ENCODE results near the gene FAM149A.

The FAM149A gene

DNA sequence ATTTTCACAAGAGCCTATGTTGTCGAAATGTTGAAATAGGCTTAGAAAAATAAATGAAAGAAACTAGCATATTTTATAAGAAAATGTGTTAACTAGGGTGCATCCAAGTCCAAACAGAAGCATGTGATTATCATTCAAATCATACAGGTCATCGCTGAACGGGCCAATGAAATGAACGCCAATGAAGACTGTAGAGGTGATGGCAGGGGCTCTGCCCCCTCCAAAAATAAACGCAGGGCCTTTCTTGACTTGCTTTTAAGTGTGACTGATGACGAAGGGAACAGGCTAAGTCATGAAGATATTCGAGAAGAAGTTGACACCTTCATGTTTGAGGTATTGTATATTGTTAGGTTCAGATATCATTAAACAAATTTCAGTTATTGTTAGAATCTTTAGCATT, 96.5 kb downstream of the FAM149A start:
- no peak for DNase-seq (ENCODE audit: low read depth in 1 of 2, low spot score in 1 of 2)

DNA sequence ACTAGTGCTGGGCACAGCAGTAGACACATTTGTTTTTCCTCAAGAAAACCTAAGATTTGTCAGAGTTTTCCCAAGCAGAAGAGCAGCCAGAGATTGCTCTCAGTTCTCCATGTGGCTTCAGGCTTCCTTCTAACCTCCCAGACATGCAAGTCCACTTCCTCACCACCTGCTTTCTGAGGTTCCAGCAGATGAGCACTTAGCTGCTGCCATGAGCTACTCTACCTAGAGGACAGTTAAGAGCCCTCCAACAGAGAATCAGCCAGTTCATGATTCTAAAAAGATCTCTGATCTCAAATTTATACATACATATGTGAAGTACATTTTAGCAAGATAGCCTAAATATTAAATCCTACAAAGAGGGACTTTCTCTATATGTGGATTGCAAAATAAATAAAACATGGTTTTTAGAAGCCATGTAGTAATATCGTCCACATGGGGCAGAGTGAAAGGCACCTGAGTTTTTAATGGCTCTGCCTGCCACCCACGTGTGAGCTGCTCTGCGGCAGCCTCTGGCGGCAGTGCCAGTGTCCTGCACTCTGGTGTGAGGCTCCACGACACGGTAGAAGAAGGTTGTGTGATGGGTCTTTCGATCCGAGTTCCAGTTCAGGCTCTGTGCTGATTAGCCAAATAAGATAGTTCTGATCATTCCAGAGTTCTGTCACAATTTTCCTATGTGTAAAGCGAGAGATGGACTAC, 97.2 kb downstream of the FAM149A start:
- peak; percentile 11 to 48 for DNase-seq (ENCODE audit: low read depth in 1 of 2, low spot score in 1 of 2)

DNA sequence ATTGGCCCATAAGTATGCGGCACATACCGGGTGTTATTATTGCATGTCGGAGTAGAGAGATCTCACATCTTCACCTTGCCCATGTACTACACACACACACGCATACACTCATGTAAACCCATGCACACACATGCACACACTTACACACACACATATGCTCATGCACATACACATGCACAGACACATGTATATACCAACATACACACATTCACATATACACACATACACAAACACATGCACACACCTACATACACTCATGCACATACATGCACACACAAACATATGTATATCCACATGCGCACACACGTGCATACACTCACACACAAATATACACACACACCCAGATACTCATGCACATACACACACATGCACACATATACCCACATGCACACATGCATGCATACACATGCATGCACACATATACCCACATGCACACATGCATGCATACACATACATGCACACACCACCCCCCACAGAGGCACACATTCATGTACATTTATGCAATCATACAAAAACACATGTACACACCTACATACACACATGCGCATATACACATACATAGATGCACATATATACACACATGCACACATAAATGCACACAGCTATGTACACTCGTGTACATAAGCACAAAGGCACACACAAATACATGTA, 98.1 kb downstream of the FAM149A start:
- DNase-seq (ENCODE audit: low read depth in 1 of 2, low spot score in 1 of 2), result no peak

DNA sequence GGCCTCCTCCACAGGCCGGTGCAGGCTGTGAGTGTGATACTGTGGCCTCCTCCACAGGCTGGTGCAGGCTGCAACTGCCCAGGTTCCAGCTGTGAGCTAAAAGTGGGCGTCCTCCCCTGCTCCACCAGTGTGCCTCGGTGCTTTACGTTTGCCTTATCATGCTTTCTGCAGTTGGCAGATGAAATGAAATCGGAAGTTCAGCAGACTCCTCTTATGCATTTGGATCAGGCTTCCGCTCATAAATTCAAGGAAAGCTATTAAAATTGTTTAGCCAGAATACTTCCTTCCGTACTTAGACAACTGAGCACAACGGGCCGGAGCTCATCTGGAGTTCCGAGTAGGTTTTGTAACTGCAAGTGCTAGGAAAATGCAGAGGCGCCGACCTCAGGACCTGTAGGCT, 98.9 kb downstream of the FAM149A start:
- DNase-seq (ENCODE audit: low read depth in 1 of 2, low spot score in 1 of 2), result no peak

DNA sequence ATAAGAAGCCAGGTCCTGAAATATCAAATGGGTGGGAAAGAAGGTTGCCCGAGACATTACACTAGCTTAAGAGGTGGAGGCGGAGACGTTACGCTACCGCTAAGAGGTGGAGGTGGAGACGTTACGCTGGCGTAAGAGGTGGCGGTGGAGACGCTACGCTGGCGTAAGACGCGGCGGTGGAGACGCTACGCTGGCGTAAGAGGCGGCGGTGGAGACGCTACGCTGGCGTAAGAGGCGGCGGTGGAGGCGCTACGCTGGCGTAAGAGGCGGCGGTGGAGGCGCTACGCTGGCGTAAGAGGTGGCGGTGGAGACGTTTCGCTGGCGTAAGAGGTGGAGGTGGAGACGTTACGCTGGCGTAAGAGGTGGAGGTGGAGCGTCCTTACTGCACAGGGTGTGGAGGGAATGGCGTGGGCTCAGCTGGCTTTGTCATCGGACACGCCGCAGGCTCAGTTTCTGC, 99.6 kb downstream of the FAM149A start:
- peak in 1 of 2 donors; percentile 66 for DNase-seq (ENCODE audit: low read depth in 1 of 2, low spot score in 1 of 2)

DNA sequence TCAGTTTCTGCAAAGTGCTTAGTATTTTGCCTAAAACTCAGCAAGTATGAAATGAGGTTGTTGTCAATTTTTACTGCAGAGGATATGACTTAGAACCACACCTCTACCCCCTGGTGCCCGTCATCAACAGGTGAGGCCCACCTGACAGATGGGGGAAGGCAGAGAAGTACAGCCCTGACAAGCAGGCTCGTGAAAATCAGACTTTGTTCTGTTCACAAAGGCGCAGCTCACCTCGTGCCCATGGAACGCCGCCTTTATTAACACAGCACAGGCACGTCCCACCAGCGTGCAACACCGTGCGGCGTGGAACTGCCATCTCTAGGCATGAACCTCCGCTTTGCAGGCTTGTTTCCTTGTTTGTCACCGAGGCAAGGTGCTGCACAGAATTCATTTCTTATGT, 100.2 kb downstream of the FAM149A start:
- DNase-seq (ENCODE audit: low read depth in 1 of 2, low spot score in 1 of 2), result no peak

DNA sequence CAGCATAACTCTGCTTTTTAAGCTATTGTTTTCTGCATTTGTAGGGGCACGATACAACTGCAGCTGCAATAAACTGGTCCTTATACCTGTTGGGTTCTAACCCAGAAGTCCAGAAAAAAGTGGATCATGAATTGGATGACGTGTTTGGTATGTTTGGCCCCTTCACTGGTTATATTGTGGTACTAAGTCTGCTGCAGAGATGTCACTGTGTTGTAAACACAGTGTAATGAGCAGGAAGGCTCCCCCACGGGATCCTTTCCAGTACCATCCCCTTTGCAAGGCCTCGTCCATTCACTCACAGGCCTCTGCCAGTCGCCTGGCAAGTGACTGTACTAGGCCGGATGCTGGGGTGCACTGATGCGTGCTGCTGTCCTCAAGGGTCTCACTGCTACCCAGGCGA, 100.7 kb downstream of the FAM149A start:
- DNase-seq (ENCODE audit: low read depth in 1 of 2, low spot score in 1 of 2), result no peak

DNA sequence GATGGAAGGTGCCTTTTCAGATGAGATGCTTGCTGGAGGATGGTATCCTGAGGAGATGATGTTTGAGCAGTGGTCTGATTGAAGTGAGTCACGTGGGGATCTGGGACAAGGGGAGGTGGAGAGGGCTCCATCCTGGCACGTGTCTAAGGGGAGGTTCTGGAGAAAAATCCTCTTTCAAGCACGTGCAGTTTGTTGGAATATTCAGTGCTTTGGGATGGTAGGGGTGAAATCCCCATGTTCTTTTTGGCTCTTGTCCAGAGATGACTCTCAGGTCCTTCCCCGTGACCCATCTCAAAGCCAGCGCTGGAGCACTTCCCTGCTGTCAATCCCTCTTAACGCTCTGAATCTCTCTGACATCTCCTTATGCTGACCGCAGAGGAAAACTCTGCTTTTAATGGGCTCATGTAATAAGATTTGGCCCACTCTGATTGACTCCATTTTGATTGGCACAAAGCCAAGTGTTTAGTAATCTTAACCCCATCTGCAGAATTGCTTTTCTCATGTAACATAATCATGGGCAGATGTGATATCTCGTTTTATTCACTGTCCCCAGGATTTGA, 112.0 kb downstream of the FAM149A start:
- no peak for DNase-seq (ENCODE audit: low read depth in 1 of 2, low spot score in 1 of 2)

DNA sequence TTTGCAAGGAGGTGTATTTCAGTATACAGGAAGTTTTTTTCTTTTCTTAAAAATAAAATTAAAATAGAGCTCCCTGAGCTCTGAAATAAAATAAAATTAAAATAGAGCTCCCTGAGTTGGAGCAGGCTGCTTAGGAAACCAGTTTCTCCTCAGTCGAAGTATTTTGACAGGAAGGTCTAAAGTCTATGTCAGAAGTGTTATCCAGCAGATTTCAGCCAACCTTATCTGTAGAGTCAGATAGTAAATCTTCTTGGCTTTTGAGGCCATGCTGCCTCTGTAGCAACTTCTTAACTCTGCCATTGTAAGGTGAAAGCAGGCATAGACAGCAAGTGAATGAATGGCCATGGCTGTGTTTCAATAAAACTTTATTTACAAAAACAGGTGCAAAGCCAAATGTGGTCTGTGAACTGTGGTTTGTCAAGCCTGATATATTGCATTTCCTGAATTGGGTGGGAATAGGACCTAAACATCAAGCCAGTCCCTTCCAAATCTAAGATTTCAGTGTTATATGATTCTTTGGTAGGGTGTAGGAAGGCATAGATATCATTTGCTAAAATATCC, 113.3 kb downstream of the FAM149A start:
- no peak for DNase-seq (ENCODE audit: low read depth in 1 of 2, low spot score in 1 of 2)

DNA sequence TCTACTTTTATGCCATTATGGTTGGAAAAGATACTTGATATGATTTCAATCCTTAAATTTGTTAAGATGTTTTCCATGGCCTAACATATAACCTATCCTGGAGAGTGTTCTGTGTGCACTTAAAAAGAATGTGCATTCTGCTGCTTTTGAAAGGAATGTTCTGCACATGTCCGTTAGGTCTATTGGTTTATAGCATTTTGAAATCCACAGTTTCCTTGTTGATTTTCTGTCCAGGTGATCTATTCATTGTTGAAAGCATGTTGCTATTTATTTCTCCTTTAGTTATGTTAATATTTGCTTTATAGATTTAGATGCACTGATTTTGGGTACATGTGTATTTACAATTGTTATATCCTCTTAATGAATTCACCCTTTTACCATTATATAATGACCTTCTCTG, 117.1 kb downstream of the FAM149A start:
- no peak for DNase-seq (ENCODE audit: low read depth in 1 of 2, low spot score in 1 of 2)

Measured in activated CD4-positive, alpha-beta T cell treated with anti-CD3 and anti-CD28 coated beads, Interleukin-2, amount 50 U/mL, for 24 hours (primary cell).